Measurements from ENCODE around the gene TRMT44.

The TRMT44 gene, protein sequence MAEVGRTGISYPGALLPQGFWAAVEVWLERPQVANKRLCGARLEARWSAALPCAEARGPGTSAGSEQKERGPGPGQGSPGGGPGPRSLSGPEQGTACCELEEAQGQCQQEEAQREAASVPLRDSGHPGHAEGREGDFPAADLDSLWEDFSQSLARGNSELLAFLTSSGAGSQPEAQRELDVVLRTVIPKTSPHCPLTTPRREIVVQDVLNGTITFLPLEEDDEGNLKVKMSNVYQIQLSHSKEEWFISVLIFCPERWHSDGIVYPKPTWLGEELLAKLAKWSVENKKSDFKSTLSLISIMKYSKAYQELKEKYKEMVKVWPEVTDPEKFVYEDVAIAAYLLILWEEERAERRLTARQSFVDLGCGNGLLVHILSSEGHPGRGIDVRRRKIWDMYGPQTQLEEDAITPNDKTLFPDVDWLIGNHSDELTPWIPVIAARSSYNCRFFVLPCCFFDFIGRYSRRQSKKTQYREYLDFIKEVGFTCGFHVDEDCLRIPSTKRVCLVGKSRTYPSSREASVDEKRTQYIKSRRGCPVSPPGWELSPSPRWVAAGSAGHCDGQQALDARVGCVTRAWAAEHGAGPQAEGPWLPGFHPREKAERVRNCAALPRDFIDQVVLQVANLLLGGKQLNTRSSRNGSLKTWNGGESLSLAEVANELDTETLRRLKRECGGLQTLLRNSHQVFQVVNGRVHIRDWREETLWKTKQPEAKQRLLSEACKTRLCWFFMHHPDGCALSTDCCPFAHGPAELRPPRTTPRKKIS

GRCh38 chr4:8440492-8441311 lies at the start of gene TRMT44, which contains the start of gene ACOX3:
Gene TRMT44 (plus strand): TSS chr4:8440777. CDS start chr4:8440823, 46 bp downstream.
Gene ACOX3 (minus strand): TSS chr4:8440723. CDS start chr4:8416521, 24,202 bp downstream.
- Mint-ChIP-seq H3K27me3 (no peaks in the 10 kb centered on the region), H3K27ac (peak within 1 kb of the TSS; percentile 95), H3K4me1 (ENCODE audit: low read depth) (peaks cover 79% of the 10 kb centered on the region), H3K36me3 (no peaks in the 10 kb centered on the region), H3K4me3 (peak within 1 kb of the TSS; percentile 97), H3K9me3 (ENCODE audit: low read depth) (no peaks in the 10 kb centered on the region)

GRCh38 chr4:8391071-8391470 lies 49.5 kb upstream of the TRMT44 start:
- Mint-ChIP-seq H3K36me3 (no peaks in the 10 kb centered on the region), H3K27me3 (no peaks in the 10 kb centered on the region), H3K27ac (no peak overlapping the region), H3K4me1 (ENCODE audit: low read depth) (no peaks in the 10 kb centered on the region), H3K9me3 (ENCODE audit: low read depth) (no peaks in the 10 kb centered on the region), H3K4me3 (no peak overlapping the region)

- no peak overlapping the region for H3K27ac Mint-ChIP-seq
- H3K27me3 Mint-ChIP-seq: no peaks in the 10 kb centered on the region
- no peak overlapping the region for H3K4me3 Mint-ChIP-seq
- H3K36me3 Mint-ChIP-seq: no peaks in the 10 kb centered on the region
- no peaks in the 10 kb centered on the region for H3K4me1 Mint-ChIP-seq (ENCODE audit: low read depth)
- H3K9me3 Mint-ChIP-seq (ENCODE audit: low read depth): no peaks in the 10 kb centered on the region
Observed at GRCh38 chr4:8391972-8392371, 48.6 kb upstream of the TRMT44 start.

GRCh38 chr4:8392591-8393190 lies 47.9 kb upstream of the TRMT44 start:
- no peaks in the 10 kb centered on the region for H3K36me3 Mint-ChIP-seq
- H3K4me3 Mint-ChIP-seq: no peak overlapping the region
- H3K4me1 Mint-ChIP-seq (ENCODE audit: low read depth): no peaks in the 10 kb centered on the region
- no peak overlapping the region for H3K27ac Mint-ChIP-seq
- no peaks in the 10 kb centered on the region for H3K9me3 Mint-ChIP-seq (ENCODE audit: low read depth)
- no peaks in the 10 kb centered on the region for H3K27me3 Mint-ChIP-seq

DNA sequence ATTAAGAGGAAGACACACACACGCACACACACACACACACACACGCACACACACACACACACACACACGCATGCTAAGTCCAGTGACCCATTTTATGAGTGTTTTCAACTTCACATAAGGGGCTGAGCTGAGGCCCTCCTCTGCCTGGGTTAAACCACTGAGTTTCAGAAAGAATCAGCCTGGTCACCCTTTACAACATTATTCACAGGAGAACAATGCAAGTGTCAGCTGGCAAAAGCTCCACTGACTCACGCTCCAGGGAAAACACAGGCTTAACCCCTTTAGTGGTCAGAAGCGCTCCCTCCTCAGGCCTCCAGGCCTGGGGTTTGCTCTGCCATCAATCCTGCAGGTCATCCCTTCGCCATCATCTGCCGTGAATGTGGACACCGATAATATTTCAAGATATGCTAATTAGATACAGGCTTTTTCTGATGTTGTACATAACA lies 47.0 kb upstream of the TRMT44 start:
- Mint-ChIP-seq H3K9me3 (ENCODE audit: low read depth) (no peaks in the 10 kb centered on the region), H3K27ac (no peak overlapping the region), H3K4me1 (ENCODE audit: low read depth) (no peaks in the 10 kb centered on the region), H3K4me3 (no peak overlapping the region), H3K36me3 (no peaks in the 10 kb centered on the region), H3K27me3 (no peaks in the 10 kb centered on the region)

DNA sequence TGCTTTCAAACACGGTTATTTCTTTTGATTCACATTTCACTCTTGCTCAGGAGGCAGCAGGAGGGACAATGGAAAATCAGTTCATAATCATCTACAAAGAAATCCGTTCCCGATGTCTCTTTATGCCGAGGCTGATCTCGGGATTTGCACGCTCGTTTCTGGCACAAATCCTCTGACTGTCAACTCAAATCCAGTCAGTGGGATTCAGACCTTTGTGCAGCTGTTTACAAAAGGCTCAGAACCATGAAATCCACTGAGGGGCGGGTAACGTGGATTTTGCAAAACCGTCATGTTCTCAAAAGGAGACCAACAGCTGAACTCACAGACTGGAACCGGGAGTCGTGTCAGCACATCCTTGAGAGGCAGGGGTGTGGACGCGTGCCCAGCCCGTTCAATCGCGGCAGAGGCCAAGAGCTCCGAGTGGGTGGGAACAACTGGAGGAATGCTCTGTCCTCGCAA lies 46.5 kb upstream of the TRMT44 start:
- Mint-ChIP-seq H3K36me3 (no peaks in the 10 kb centered on the region), H3K27me3 (no peaks in the 10 kb centered on the region), H3K9me3 (ENCODE audit: low read depth) (no peaks in the 10 kb centered on the region), H3K4me1 (ENCODE audit: low read depth) (no peaks in the 10 kb centered on the region), H3K27ac (no peak overlapping the region), H3K4me3 (no peak overlapping the region)

- Mint-ChIP-seq H3K4me1 (ENCODE audit: low read depth) (no peaks in the 10 kb centered on the region), H3K27ac (no peak overlapping the region), H3K9me3 (ENCODE audit: low read depth) (no peaks in the 10 kb centered on the region), H3K27me3 (no peaks in the 10 kb centered on the region), H3K36me3 (no peaks in the 10 kb centered on the region), H3K4me3 (no peak overlapping the region)
Observed at GRCh38 chr4:8394806-8395205, 45.8 kb upstream of the TRMT44 start.

- no peaks in the 10 kb centered on the region for H3K4me1 Mint-ChIP-seq (ENCODE audit: low read depth)
- no peaks in the 10 kb centered on the region for H3K36me3 Mint-ChIP-seq
- H3K27ac Mint-ChIP-seq: no peak overlapping the region
- no peak overlapping the region for H3K4me3 Mint-ChIP-seq
- no peaks in the 10 kb centered on the region for H3K27me3 Mint-ChIP-seq
- no peaks in the 10 kb centered on the region for H3K9me3 Mint-ChIP-seq (ENCODE audit: low read depth)
Observed at GRCh38 chr4:8395504-8396296, 44.9 kb upstream of the TRMT44 start.

DNA sequence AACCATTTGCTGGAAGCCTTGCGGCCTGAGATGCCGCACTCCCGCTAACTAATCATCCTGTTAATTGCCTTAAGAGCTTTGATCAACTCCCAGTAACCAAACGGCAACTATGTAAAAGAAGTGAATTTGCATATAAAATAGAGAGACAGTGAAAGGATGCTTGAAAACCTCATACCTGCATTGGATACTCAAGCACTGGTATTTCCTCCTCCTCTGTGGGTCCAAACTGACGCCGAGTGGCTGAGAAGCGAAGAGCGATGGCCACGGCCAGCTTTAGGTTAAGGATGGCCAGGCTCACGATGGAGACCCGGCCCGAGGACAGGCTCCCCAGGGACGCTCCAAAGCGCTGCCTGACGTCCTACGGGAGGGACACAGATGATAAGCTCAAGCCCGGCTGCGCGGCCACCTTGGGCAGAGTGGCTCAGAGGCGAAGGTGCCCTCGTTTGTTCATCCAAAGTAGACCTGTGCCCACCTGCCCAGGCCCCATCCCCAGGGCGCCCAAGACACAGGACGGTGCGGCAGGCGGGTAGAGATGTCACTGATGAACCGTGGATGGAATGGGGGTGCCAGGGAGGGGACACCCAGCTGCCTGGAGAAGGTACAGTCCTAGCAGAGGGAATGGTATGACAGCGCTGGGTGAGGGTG lies 43.7 kb upstream of the TRMT44 start:
- H3K4me1 Mint-ChIP-seq (ENCODE audit: low read depth): no peaks in the 10 kb centered on the region
- H3K27me3 Mint-ChIP-seq: no peaks in the 10 kb centered on the region
- H3K9me3 Mint-ChIP-seq (ENCODE audit: low read depth): no peaks in the 10 kb centered on the region
- H3K36me3 Mint-ChIP-seq: no peaks in the 10 kb centered on the region
- no peak overlapping the region for H3K27ac Mint-ChIP-seq
- no peak overlapping the region for H3K4me3 Mint-ChIP-seq

DNA sequence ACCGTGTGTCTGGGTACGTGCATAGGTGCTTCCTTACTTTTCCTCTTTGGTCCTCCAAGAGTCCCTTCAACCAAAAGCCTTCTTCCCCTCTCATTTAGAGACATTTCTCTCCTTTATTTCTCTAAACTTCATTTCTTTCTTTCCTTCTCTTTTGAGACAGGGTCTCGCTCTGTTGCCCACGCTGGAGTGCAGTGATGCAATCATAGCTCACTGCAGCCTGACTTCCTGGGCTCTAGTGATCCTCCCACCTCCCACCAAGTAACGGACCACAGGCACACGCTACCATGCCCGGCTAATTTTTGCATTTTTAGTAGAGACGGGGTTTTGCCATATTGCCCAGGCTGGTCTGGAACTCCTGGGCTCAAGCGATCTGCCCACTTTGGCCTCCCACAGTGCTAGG lies 42.2 kb upstream of the TRMT44 start:
- no peaks in the 10 kb centered on the region for H3K9me3 Mint-ChIP-seq (ENCODE audit: low read depth)
- H3K27me3 Mint-ChIP-seq: no peaks in the 10 kb centered on the region
- no peaks in the 10 kb centered on the region for H3K4me1 Mint-ChIP-seq (ENCODE audit: low read depth)
- no peaks in the 10 kb centered on the region for H3K36me3 Mint-ChIP-seq
- no peak overlapping the region for H3K27ac Mint-ChIP-seq
- no peak overlapping the region for H3K4me3 Mint-ChIP-seq

GRCh38 chr4:8399298-8399697 lies 41.3 kb upstream of the TRMT44 start:
- H3K27me3 Mint-ChIP-seq: no peaks in the 10 kb centered on the region
- H3K4me1 Mint-ChIP-seq (ENCODE audit: low read depth): no peaks in the 10 kb centered on the region
- H3K9me3 Mint-ChIP-seq (ENCODE audit: low read depth): no peaks in the 10 kb centered on the region

DNA sequence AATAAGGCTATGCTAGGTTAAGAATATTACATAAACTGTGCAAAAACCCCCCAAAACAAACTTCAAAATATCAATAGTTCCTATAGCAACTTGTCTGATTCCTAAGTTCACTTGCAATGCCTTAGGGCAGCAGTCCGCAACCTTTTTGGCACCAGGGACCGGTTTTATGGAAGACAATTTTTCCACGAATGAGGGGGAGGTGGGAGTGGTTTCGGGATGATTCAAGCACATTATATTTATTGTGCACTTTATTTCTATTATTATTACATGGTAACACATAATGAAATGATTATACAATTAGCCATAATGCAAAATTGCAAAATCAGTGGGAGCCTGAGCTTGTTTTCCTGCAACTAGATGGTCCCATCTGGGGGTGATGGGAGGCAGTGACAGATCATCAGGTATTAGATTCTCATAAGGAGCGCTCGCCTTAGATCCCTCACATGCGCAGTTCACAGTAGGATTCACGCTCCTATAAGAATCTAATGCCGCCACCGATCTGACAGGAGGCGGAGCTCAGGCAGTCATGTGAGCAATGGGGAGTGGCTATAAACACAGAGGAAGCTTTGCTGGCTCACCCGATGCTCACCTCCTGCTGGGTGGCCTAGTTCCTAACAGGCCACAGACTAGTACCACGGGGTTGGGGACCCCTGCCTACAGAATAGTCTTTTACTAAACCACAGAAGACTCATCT lies 39.8 kb upstream of the TRMT44 start:
- Mint-ChIP-seq H3K27me3 (no peaks in the 10 kb centered on the region), H3K9me3 (ENCODE audit: low read depth) (no peaks in the 10 kb centered on the region), H3K27ac (no peak overlapping the region), H3K4me1 (ENCODE audit: low read depth) (no peaks in the 10 kb centered on the region), H3K4me3 (no peak overlapping the region), H3K36me3 (no peaks in the 10 kb centered on the region)

More at GRCh38 chr4:8399298-8399697, 41.3 kb upstream of the TRMT44 start:
- H3K27ac Mint-ChIP-seq: no peak overlapping the region
- H3K4me3 Mint-ChIP-seq: no peak overlapping the region
- H3K36me3 Mint-ChIP-seq: no peaks in the 10 kb centered on the region

- Mint-ChIP-seq H3K27me3 (no peaks in the 10 kb centered on the region), H3K9me3 (ENCODE audit: low read depth) (no peaks in the 10 kb centered on the region), H3K4me3 (no peak overlapping the region), H3K36me3 (no peaks in the 10 kb centered on the region), H3K27ac (no peak overlapping the region), H3K4me1 (ENCODE audit: low read depth) (no peaks in the 10 kb centered on the region)
Observed at GRCh38 chr4:8401665-8402064, 38.9 kb upstream of the TRMT44 start.
